Stimulated activated CD4-positive, alpha-beta T cell treated with anti-CD3 and anti-CD28 coated beads, Interleukin-1b, Interleukin-23, amount 100 ng/mL, for 48 hours (primary cell): ENCODE measurements around the gene CDH4.
"Not testable (repeated sequence)": the region's sequence is repeated elsewhere in the genome, so short reads cannot be mapped to it uniquely, and the experiment has no call there.

ENCODE experiments used
- DNase-seq: peaks from one replicate; pipeline ENCODE4 v3.0.0-alpha.2; 2020

Gene CDH4

GRCh38 chr20:61443443-61444126 lies 191.5 kb downstream of the CDH4 start:
- DNase-seq, result no peak

DNA sequence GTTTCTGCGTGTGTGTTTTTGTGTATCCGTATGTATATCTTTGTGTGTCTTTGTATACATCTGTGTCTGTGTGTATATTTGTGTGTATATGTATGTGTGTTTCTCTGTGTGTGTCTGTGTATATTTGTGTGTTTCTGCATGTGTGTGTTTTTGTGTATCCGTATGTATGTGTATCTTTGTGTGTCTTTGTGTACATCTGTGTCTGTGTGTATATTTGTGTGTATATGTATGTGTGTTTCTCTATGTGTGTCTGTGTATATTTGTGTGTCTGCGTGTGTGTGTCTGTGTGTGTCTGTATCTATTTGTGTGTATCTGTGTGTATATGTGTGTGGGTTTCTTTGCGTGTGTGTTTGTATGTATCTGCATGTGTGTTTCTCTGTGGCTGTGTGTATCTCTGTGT lies 192.6 kb downstream of the CDH4 start:
- no peak for DNase-seq

- DNase-seq, result no peak
Measured at GRCh38 chr20:61445138-61445537, 193.1 kb downstream of the CDH4 start.

GRCh38 chr20:61445741-61446140 lies 193.7 kb downstream of the CDH4 start:
- DNase-seq, result no peak

GRCh38 chr20:61447952-61448351 lies 195.9 kb downstream of the CDH4 start:
- no peak for DNase-seq

- DNase-seq, result no peak
Measured at GRCh38 chr20:61448386-61448785, 196.3 kb downstream of the CDH4 start.

- DNase-seq, result no peak
Measured at GRCh38 chr20:61449057-61449609, 197.1 kb downstream of the CDH4 start.

GRCh38 chr20:61449916-61450315 lies 197.9 kb downstream of the CDH4 start:
- DNase-seq, result no peak

DNA sequence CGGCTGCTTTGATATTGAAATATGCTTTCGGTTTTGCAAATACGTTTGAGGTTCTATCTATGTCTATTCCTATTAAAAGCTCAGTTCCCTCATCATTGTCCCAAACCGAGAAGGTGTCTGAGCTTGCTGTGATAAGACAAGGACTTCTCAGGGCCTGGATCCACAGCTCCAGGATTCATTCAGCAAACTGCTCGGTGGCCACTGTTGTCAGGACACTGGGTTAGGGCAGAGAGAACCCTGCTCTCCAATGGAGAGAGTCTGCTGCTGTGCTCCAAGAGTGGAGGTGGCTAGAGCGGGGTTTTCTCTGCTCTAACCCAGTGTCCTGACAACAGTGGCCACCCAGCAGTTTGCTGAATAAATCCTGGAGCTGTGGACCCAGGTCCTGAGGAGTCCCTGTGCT lies 198.5 kb downstream of the CDH4 start:
- no peak for DNase-seq

DNA sequence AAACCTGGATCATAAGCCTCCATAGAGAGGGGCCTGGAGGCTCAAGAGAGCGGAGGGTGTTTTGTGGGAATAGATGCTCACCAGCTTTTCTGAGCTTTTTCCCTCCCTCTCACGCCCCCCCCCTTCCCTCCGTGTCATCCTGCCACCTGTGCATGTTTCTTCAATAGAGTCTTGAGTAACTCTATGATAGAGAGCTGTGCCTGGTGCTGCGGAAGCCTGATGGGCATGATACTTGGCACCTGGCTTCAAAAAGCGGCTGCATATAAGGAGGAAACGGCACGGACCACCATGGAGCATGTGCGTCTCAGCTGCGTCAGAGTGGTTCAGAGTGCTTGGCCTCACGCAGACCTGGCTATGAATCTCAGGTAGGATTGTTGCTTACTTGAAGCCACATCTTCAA lies 198.9 kb downstream of the CDH4 start:
- no peak for DNase-seq

DNA sequence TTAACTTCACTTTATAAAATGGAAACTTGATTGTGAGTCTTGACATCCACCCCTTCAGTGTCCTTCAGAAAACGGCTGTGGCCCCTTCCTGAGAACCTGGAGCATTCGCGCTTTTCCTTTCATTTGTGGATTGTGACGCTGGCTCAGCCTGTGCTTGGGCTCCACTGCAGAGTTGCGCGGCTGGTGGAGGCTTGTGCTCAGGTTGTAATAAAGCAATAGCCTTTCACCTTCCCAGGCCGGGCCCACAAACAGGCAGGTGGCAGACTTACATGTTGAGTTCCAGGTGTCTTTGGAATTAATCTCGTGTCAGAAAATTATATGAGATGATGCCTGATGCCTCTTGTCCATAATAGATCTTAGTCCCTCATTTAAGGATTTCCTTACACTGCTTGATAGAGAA lies 199.9 kb downstream of the CDH4 start:
- DNase-seq, result no peak

DNA sequence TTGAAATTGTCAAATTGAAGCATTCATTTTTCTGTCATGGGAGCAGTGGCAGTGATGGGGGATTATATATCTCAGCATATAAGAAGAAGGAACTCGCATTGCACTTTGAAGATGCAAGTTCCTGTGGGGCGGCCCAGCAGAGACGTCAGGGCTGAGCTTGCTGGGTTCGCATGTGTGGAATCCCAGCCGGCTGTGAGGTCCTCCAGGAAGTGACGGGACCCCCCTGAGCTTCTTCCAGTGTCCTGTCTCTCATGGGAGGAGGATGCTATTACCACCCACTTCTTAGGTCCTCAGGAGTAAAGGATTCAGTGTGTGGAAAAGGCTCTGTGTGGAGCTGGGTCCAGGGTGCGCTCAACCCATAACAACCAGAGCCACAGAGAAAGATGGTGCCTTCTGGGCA lies 201.2 kb downstream of the CDH4 start:
- DNase-seq, result no peak

DNA sequence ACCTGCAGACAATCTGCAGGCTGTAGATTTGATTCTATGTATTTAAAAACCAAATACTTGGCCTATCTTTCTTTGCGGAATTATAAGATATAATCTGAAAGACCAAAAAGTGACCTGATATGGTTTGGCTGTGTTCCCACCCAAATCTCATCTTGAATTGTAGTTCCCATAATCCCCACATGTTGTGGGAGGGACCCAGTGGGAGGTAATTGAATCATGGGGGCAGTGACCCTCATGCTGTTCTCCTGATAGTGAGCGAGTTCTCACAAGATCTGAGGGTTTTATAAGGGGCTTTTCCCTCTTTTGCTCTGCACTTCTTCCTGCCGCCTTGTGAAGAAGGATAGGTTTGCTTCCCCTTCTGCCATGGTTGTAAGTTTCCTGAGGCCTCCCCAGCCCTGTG lies 201.6 kb downstream of the CDH4 start:
- not testable (repeated sequence) for DNase-seq

GRCh38 chr20:61454053-61454452 lies 202.0 kb downstream of the CDH4 start:
- no peak for DNase-seq

GRCh38 chr20:61455508-61456215 lies 203.6 kb downstream of the CDH4 start:
- no peak for DNase-seq

- DNase-seq, result no peak
Measured at GRCh38 chr20:61457725-61458124, 205.7 kb downstream of the CDH4 start.

DNA sequence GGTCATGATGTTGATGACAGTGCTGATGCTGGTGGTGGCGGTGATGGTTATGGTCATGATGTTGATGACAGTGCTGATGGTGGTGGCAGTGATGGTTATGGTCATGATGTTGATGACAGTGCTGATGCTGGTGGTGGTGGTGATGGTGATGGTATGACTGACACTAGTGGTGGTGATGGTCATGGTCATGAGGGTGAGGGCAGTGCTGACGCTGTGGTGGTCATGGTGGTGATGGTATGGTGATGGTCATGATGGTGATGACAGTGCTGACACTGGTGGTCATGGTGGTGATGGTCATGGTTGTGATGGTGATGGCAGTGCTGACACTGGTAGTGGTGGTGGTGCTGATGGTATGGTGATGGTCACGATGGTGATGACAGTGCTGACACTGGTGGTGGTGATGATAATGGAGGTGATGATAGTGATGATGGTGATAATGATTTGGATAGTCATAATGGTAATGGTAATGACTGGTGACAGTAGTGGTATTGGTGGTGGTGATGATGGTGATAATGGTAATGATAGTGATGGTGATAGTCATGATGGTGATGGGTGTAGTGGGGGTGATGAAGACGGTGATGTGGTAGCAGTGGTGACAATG lies 206.2 kb downstream of the CDH4 start:
- no peak for DNase-seq

- DNase-seq, result no peak
Measured at GRCh38 chr20:61459266-61459665, 207.2 kb downstream of the CDH4 start.

DNA sequence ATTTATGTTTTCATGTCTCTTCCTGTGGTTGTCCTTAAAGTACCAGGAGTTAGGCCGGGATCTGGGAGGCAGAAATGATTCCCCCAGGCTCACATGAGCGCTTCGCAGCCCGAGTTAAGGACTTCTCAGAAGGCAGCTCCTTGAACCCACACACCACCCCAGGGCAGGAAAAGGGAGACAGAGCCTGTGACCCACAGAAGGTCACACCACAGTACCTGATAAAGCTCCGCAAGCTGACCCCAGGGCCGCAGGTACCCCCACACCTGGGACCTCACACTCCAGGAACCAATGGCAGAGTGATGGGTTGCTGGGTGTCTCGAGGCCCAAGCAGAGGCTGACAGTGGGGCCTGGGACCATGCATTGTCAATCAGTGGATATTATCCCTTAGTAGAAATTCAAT lies 207.6 kb downstream of the CDH4 start:
- DNase-seq, result no peak

DNA sequence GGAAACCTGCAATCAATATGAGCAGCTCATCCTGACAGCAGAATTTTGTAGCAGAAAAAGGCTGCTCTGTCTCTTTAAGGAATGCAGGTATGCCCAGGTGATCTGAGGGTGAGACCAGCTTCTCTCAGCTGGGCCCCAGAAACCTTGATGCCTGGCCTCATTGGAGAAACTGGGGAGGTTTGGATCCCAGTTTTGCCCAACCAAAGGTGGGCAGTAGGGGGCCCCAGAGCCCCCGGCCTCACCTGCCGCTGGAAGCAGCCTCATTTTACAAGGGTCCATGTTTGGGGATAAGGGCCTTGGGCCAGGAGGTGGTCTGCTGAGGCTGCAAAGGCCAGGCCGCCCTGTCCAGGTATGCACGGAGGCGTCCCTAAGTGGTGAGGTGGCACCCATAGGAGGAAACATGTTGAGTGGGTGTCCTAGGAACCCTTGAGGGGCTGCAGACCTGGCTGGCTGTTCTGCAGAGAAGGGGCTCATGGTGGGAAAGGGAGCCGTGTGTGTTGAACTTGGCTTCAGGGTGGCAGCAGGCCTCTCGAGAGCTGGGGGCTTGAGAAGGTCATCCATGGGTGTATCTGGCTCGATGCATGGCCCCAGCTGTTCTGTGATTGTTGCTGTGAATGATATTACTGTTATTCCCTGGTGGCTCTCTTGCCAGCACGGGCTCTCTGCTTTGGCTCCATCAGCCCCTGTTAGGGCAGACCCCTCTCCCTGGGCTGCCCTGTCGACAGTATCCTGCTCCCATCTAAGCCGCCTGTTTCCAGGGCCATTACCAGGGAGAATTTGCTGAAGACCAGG lies 208.4 kb downstream of the CDH4 start:
- DNase-seq, result no peak

DNA sequence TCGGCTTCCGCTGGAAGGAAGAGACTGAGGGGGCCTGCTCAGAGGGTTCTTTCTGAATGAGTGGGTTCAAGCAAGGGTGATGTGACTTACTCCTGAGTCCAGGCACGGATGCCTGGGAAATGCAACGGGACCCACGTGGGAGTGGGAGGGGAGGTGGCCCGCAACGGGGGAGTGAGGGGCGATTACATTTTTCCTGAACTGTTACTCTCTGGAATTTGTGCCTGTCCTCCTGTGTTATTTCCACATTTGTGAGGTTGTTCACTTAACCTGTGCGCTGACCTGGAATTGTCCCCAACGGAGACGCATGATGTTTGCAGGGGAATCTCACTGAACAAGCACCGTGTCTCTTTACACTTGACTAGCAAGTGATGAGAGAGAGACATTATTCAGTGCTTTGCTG lies 209.4 kb downstream of the CDH4 start:
- no peak for DNase-seq

GRCh38 chr20:61464307-61465303 lies 212.5 kb downstream of the CDH4 start:
- DNase-seq, result no peak
